GM23338 (cell line): ENCODE data around the gene TACC3.

Experiments used
- CTCF ChIP-seq, 2 experiments: fragments of 200-600 bp in 1 of 2; sonication (generic) in 1 of 2; conservative IDR thresholded peaks; 2 replicates each; pipeline versions ENCODE4 v1.5.1 to v1.6.1; 2016 to 2017; ENCODE audit warnings: antibody characterized with exemption in 2 of 2, low read depth in 2 of 2, mild to moderate bottlenecking in 2 of 2, moderate library complexity in 1 of 2
- EZH2 ChIP-seq: fragments of 200-600 bp; sonication (generic); IDR thresholded peaks from one replicate; pipeline ENCODE4 v1.8.0; 2017; ENCODE audit warnings: antibody characterized with exemption, mild to moderate bottlenecking, low read depth; ENCODE audit not compliant: unreplicated experiment
- REST ChIP-seq: IDR thresholded peaks from one replicate; pipeline ENCODE4 v1.6.1; 2018; ENCODE audit warnings: antibody characterized with exemption; ENCODE audit not compliant: unreplicated experiment

GRCh38 chr4:1746265-1746691 is 25.0 kb downstream of the TACC3 start:
- TF ChIP-seq CTCF (conservative IDR thresholded peaks at IDR 0.05; ENCODE audit: low read depth in 2 of 2) = peak; percentile 85 to 99
- no peak for TF ChIP-seq EZH2
- no peak for TF ChIP-seq REST
